Measurements from ENCODE around the gene TM9SF4. TPM values are rescaled to one million over a fixed set of nuclear protein-coding genes. Genes with fewer than 3 reads are reported as not detected.

Gene TM9SF4
- total and polyA plus RNA-seq, 2 of the 8 experiments (the other 6 are each of a cell fraction or from before 2014, with no cell fraction given) = 38.4 to 68.7 TPM

DNA sequence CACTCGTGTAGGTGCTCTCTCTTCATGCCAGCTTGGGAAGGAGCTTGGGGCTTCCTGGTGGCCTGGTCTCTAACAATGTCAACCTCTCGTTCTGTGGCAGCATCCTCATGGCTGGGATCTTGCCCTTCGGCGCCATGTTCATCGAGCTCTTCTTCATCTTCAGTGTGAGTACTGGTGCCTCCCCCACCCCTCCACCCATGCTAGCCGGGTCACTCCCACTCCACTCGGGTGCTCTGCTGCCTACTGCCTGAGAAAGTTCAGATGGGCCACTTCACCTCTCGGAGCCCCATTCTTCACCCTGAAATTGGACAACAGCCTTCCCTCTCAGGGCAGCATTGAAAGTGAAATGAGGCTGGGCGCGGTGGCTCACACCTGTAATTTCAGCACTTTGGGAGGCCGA lies 48.8 kb downstream of the TM9SF4 start:
- DNase-seq (ENCODE audit: low read depth in 1 of 2, low spot score in 2 of 2) = no peak
- no peak overlapping the region for H3K4ac ChIP-seq (replicated peaks; ENCODE audit: insufficient read length, low read depth, low read length)
- H3K4me3 ChIP-seq (ENCODE audit: extremely low read depth in 1 of 4, insufficient read depth in 2 of 4, low read depth in 3 of 4, low read length in 4 of 4) = no peak overlapping the region
- no peak overlapping the region for H4K5ac ChIP-seq (ENCODE audit: insufficient read length, low read depth, low read length)
- no peak overlapping the region for H3K23ac ChIP-seq (ENCODE audit: insufficient read length)
- no peak overlapping the region for H4K8ac ChIP-seq (ENCODE audit: extremely low read depth, insufficient read depth, low read length)
- H2BK15ac ChIP-seq (ENCODE audit: low read length) = no peak overlapping the region
- ChIA-PET POLR2A (ENCODE audit: partially characterized antibody) (no interaction called here), CTCF (ENCODE audit: partially characterized antibody) (interaction anchor here (1.0 to 1.4 kb wide), 2 partner anchors 83 to 494 kb away, joined by 4 read pairs; no protein-coding TSS in a partner anchor)
- no peaks in the 10 kb centered on the region for H3K9me3 ChIP-seq (ENCODE audit: insufficient read depth in 2 of 2, low read depth in 1 of 2, low read length in 1 of 2)
- no peak overlapping the region for H2BK12ac ChIP-seq (ENCODE audit: low read depth, low read length)
- peaks cover 0 to 2% (median 0%) of the 10 kb centered on the region in 4 experiments; a peak in 2 of 7 replicates for H3K4me1 ChIP-seq (replicated peaks in 1 of 4; ENCODE audit: control insufficient read depth in 3 of 4, insufficient read depth in 4 of 4, low read length in 3 of 4)
- no peak overlapping the region for H3K27ac ChIP-seq (ENCODE audit: low read depth, low read length)
- no peak overlapping the region for H2BK20ac ChIP-seq (ENCODE audit: low read length)
- no peak overlapping the region for H2BK120ac ChIP-seq (replicated peaks; ENCODE audit: low read depth, low read length)
- H2AK5ac ChIP-seq (ENCODE audit: low read depth, low read length) = no peak overlapping the region
- H3K23me2 ChIP-seq (ENCODE audit: low read depth, low read length) = no peaks in the 10 kb centered on the region
- H3K9ac ChIP-seq (replicated peaks in 1 of 4; ENCODE audit: extremely low read depth in 1 of 4, low read depth in 3 of 4, low read length in 3 of 4) = no peak overlapping the region
- H2AFZ ChIP-seq (ENCODE audit: low read length) = no peak overlapping the region
- peaks cover 28 to 56% (median 48%) of the 10 kb centered on the region in 4 experiments for H3K36me3 ChIP-seq (ENCODE audit: control insufficient read depth in 2 of 4, insufficient read depth in 4 of 4, low read length in 3 of 4)
- H3K79me1 ChIP-seq (ENCODE audit: low read depth, low read length) = no peaks in the 10 kb centered on the region
- no peak overlapping the region for H2BK5ac ChIP-seq (ENCODE audit: low read depth, low read length)
- no peaks in the 10 kb centered on the region for H3K27me3 ChIP-seq (replicated peaks in 1 of 4; ENCODE audit: control insufficient read depth in 3 of 4, extremely low read depth in 1 of 4, insufficient read depth in 3 of 4, low read length in 3 of 4)
- H4K91ac ChIP-seq (replicated peaks; ENCODE audit: insufficient read length, low read length) = no peak overlapping the region
- no peak overlapping the region for H3K14ac ChIP-seq (ENCODE audit: insufficient read length)
- H3K79me2 ChIP-seq (ENCODE audit: control insufficient read depth in 1 of 2, insufficient read depth in 2 of 2, low read length in 2 of 2) = no peaks in the 10 kb centered on the region
- H3K56ac ChIP-seq (replicated peaks; ENCODE audit: insufficient read length, low read depth, low read length) = no peak overlapping the region
- no peak overlapping the region for H3K4me2 ChIP-seq (ENCODE audit: insufficient read depth in 1 of 2, low read depth in 2 of 2, low read length in 2 of 2)
- no peak for FAIRE-seq
- H3K18ac ChIP-seq (ENCODE audit: extremely low read depth, low read length) = no peak overlapping the region
- 93% methylated on average over 11 of the region's 11 CpGs; no CpG with 5 or more reads in 1 of the 2 experiments for WGBS, 2 experiments (ENCODE audit: extremely low coverage in 1 of 2, insufficient coverage in 1 of 2, insufficient read length in 1 of 2, insufficient replicate concordance in 2 of 2, low coverage in 1 of 2, low lambda C conversion rate in 2 of 2, missing lambda C conversion rate in 1 of 2)
- peaks cover 3 to 5% of the 10 kb centered on the region in 2 experiments for H4K20me1 ChIP-seq (replicated peaks in 1 of 2; ENCODE audit: control insufficient read depth in 1 of 2, insufficient read depth in 2 of 2, low read length in 2 of 2)
- TF ChIP-seq POLR2AphosphoS5 (IDR thresholded peaks at IDR 0.05; ENCODE audit: low read depth, low read length) (peak; percentile 41; the same call in 1 of the 2 replicates), SIX5 (IDR thresholded peaks at IDR 0.05; ENCODE audit: low read depth, low read length) (no peak)

All from H1 (cell line).